Measurements from ENCODE around the gene LRRC75A. TPM values are rescaled to one million over a fixed set of nuclear protein-coding genes. Genes with fewer than 3 reads are reported as not detected.

Gene LRRC75A
- total RNA-seq, 2 donors from 2014 or later, result 3.7 to 4.0 TPM

DNA sequence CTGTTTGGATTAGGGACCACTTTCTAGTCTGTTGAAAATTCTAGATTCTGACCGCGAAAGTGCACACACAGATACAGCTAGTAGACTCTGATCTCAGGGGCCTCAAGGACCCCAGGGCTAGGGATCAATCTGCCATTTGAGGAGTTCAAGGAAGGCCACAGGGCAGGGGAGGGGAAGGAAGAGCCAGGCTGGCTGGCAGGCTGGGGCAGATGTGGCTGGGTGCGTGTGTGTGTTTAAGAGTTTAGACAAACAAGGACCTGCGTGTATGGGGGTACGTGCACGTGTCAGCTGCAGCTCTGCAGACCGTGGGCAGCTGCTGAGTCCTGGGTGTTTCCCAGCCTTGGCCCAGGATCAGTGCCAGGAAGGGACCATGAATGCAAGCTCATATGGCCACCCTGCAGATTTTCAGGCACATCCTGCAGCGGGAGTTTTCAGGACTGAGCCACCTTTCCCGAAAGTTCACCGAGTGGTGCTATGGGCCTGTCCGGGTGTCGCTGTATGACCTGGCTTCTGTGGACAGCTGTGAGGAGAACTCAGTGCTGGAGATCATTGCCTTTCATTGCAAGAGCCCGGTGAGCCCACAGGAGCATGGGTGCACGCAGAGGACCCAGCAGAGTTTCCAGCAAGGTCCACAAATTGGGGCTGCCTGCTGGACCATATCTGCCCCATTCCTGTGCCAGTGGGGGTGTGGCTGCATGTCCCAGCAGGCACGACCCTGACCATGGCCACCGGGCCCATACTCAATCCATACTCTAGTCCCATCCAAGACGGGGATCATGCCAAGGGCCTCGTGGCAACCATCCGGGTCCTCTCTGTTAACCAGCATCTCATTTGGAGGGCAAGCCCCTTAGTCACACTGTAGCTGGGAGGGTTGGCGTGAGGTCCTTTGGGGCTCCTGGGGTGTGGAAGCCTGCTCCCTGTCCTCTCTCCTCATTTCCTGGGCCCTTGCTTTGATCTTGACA is 66.0 kb downstream of the LRRC75A start:
- ATAC-seq (ENCODE audit: insufficient number of reproducible peaks, low FRiP score, low read depth), result no peak
- H3K4me1 ChIP-seq (ENCODE audit: control insufficient read depth in 1 of 2, low read depth in 2 of 2), result no peaks in the 10 kb centered on the region
- DNase-seq (ENCODE audit: low spot score), result no peak
- H3K27ac ChIP-seq, result no peak overlapping the region
- no peak overlapping the region for H3K4me3 ChIP-seq
- no peaks in the 10 kb centered on the region for H3K9me3 ChIP-seq
- TF ChIP-seq, protein P1, sequence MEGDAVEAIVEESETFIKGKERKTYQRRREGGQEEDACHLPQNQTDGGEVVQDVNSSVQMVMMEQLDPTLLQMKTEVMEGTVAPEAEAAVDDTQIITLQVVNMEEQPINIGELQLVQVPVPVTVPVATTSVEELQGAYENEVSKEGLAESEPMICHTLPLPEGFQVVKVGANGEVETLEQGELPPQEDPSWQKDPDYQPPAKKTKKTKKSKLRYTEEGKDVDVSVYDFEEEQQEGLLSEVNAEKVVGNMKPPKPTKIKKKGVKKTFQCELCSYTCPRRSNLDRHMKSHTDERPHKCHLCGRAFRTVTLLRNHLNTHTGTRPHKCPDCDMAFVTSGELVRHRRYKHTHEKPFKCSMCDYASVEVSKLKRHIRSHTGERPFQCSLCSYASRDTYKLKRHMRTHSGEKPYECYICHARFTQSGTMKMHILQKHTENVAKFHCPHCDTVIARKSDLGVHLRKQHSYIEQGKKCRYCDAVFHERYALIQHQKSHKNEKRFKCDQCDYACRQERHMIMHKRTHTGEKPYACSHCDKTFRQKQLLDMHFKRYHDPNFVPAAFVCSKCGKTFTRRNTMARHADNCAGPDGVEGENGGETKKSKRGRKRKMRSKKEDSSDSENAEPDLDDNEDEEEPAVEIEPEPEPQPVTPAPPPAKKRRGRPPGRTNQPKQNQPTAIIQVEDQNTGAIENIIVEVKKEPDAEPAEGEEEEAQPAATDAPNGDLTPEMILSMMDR (IDR thresholded peaks at IDR 0.05), result no peak
- H3K27me3 ChIP-seq (replicated peaks; ENCODE audit: insufficient read depth), result no peaks in the 10 kb centered on the region
- peaks cover 2% of the 10 kb centered on the region for H3K36me3 ChIP-seq

DNA sequence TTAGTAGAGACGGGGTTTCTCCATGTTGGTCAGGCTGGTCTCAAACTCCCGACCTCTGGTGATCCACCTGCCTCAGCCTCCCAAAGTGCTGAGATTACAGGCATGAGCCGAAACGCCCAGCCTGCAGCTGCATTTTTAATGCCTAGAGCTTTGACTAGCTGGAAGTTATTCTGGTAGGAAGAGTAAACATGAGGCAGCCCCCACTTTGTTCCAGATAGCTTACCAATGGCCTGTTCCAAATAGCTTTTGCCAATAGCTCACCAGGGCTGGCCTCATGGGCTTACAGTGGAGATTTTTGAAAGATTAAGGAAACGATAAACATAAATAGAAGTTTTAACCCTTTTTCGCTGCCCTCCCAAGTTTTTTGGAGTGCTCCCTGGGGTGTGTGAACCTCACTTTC is 66.8 kb downstream of the LRRC75A start:
- DNase-seq (ENCODE audit: low spot score) (no peak), ATAC-seq (ENCODE audit: insufficient number of reproducible peaks, low FRiP score, low read depth) (no peak)
- TF ChIP-seq, protein P1 (IDR thresholded peaks at IDR 0.05), result no peak
- peaks cover 0 to 6% of the 10 kb centered on the region in 2 donors for H3K4me1 ChIP-seq (ENCODE audit: control insufficient read depth in 1 of 2, low read depth in 2 of 2)
- no peak overlapping the region for H3K27ac ChIP-seq
- H3K9me3 ChIP-seq, result no peaks in the 10 kb centered on the region
- peaks cover 2% of the 10 kb centered on the region for H3K36me3 ChIP-seq
- H3K27me3 ChIP-seq (replicated peaks; ENCODE audit: insufficient read depth), result no peaks in the 10 kb centered on the region
- H3K4me3 ChIP-seq, result no peak overlapping the region

DNA sequence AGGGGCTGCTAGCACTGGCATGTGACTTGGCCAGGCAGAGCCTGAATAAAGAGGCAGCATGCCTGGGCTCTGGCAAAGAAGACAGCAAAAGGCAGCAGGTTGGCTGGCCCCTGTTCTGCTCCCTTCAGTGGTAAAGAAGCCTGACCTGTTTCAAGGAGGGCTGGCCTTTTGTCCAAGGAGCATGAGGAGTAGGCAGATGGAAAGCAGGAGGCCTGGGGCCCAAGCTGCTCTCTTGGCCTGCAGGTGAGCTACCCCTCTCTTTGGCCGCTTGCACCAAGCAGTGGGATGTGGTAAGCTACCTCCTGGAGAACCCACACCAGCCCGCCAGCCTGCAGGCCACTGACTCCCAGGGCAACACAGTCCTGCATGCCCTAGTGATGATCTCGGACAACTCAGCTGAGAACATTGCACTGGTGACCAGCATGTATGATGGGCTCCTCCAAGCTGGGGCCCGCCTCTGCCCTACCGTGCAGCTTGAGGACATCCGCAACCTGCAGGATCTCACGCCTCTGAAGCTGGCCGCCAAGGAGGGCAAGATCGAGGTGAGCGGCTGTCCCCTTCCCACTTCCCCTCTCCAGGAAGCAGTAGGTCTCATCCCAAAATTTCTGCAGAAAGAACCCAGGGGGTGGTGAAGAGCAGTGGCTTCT is 68.6 kb downstream of the LRRC75A start:
- ATAC-seq (ENCODE audit: insufficient number of reproducible peaks, low FRiP score, low read depth) (no peak), DNase-seq (ENCODE audit: low spot score) (no peak)
- Histone ChIP-seq H3K4me3 (no peak overlapping the region), H3K36me3 (peaks cover 2% of the 10 kb centered on the region), H3K27ac (no peak overlapping the region), H3K4me1 (ENCODE audit: control insufficient read depth in 1 of 2, low read depth in 2 of 2) (peaks cover 14 to 25% of the 10 kb centered on the region in 2 donors), H3K27me3 (replicated peaks; ENCODE audit: insufficient read depth) (no peaks in the 10 kb centered on the region), H3K9me3 (no peaks in the 10 kb centered on the region)
- TF ChIP-seq, protein P1 (IDR thresholded peaks at IDR 0.05), result no peak

DNA sequence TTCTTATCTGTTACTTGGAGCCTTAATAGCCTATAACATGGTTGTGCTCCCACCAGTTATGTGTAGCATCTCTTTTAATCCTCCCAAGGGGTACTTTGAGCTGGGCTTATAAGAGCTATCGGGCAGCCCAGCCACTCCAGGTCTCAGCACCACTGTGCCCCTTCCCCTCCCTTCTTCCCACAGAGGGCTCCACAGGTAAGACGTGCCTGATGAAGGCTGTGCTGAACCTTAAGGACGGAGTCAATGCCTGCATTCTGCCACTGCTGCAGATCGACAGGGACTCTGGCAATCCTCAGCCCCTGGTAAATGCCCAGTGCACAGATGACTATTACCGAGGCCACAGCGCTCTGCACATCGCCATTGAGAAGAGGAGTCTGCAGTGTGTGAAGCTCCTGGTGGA is 69.6 kb downstream of the LRRC75A start:
- no peaks in the 10 kb centered on the region for H3K27me3 ChIP-seq (replicated peaks; ENCODE audit: insufficient read depth)
- DNase-seq (ENCODE audit: low spot score) (no peak), ATAC-seq (ENCODE audit: insufficient number of reproducible peaks, low FRiP score, low read depth) (no peak)
- H3K9me3 ChIP-seq, result no peaks in the 10 kb centered on the region
- H3K4me3 ChIP-seq, result no peak overlapping the region
- H3K27ac ChIP-seq, result no peak overlapping the region
- H3K4me1 ChIP-seq (ENCODE audit: control insufficient read depth in 1 of 2, low read depth in 2 of 2), result peaks cover 21 to 34% of the 10 kb centered on the region in 2 donors
- H3K36me3 ChIP-seq, result peaks cover 2% of the 10 kb centered on the region
- TF ChIP-seq, protein P1 (IDR thresholded peaks at IDR 0.05), result no peak

DNA sequence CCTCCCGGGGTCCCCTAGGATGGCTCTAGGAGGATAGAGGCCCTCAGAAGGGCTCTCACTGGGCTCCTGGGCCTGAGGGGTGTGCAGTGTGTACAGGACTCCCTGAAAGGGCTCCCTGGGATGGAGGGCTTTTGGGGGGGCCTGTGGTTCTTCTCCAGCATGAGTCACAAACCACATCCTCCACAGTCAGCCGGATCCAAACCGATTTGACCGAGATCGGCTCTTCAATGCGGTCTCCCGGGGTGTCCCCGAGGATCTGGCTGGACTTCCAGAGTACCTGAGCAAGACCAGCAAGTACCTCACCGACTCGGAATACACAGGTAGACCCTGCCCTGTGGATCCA is 72.1 kb downstream of the LRRC75A start:
- Histone ChIP-seq H3K27ac (peak overlapping the region; percentile 90 to 93), H3K4me1 (ENCODE audit: control insufficient read depth in 1 of 2, low read depth in 2 of 2) (peaks cover 21 to 42% of the 10 kb centered on the region in 2 donors), H3K36me3 (peaks cover 2% of the 10 kb centered on the region), H3K27me3 (replicated peaks; ENCODE audit: insufficient read depth) (no peaks in the 10 kb centered on the region), H3K4me3 (peak overlapping the region; percentile 1), H3K9me3 (no peaks in the 10 kb centered on the region)
- no peak for ATAC-seq (ENCODE audit: insufficient number of reproducible peaks, low FRiP score, low read depth)
- TF ChIP-seq, protein P1 (IDR thresholded peaks at IDR 0.05), result no peak
- DNase-seq (ENCODE audit: low spot score), result no peak
